Gastrocnemius medialis (tissue), 4 donors: ENCODE measurements around the gene NXNL1. TPM values are rescaled to one million over a fixed set of nuclear protein-coding genes. Genes with fewer than 3 reads are reported as not detected.

ENCODE experiments used
- ATAC-seq, 2 donors: fragments of 150-250 bp; one replicate each; pipeline ENCODE4 v1.9.1; 2016
- DNase-seq, 2 donors: peaks; one replicate each; pipeline ENCODE4 v3.0.0-alpha.2; 2019
- H3K27ac ChIP-seq, 4 donors: fragments of 200-600 bp; sonication (generic); 1 replicate in 1 of 4; 2 replicates in 3 of 4; pipeline ENCODE4 v1.5.1; 2016 to 2018; ENCODE audit warnings: mild to moderate bottlenecking in 2 of 4, moderate library complexity in 1 of 4
- H3K27me3 ChIP-seq, 3 donors: fragments of 200-600 bp; sonication (generic) in 2 of 3; 1 replicate in 1 of 3; 2 replicates in 2 of 3; pipeline versions ENCODE4 v1.5.1 to v1.6.0; 2016 to 2019; ENCODE audit warnings: mild to moderate bottlenecking in 1 of 3, moderate library complexity in 1 of 3
- H3K36me3 ChIP-seq, 2 donors: fragments of 200-600 bp; sonication (generic) in 1 of 2; one replicate each; pipeline ENCODE4 v1.5.1; 2017 to 2018
- H3K4me1 ChIP-seq, 2 donors: fragments of 200-600 bp; sonication (generic) in 1 of 2; one replicate each; pipeline ENCODE4 v1.5.1; 2016 to 2017; ENCODE audit warnings: mild to moderate bottlenecking in 2 of 2
- H3K4me3 ChIP-seq, 4 donors: fragments of 200-600 bp; sonication (generic) in 3 of 4; 1 replicate in 1 of 4; 2 replicates in 3 of 4; pipeline ENCODE4 v1.5.1; 2016 to 2019; ENCODE audit warnings: mild to moderate bottlenecking in 2 of 4
- H3K9me3 ChIP-seq, 3 donors: fragments of 200-600 bp; sonication (generic) in 2 of 3; 1 replicate in 1 of 3; 2 replicates in 2 of 3; pipeline ENCODE4 v1.5.1; 2016 to 2019
- CTCF ChIP-seq, 5 experiments: fragments of 450-650 bp in 3 of 5; fragments of 200-600 bp in 2 of 5; sonication (generic) in 2 of 5; IDR thresholded peaks in 4 of 5; conservative IDR thresholded peaks in 1 of 5; 1 replicate in 4 of 5; 2 replicates in 1 of 5; pipeline ENCODE4 v1.5.1; 2016 to 2019; ENCODE audit warnings: antibody characterized with exemption in 5 of 5, mild to moderate bottlenecking in 3 of 5, moderate library complexity in 3 of 5
- POLR2A ChIP-seq, 2 donors: fragments of 450-650 bp; IDR thresholded peaks; one replicate each; pipeline ENCODE4 v1.6.1; 2017; ENCODE audit warnings: antibody characterized with exemption in 2 of 2, mild to moderate bottlenecking in 2 of 2, moderate library complexity in 2 of 2
- in situ Hi-C, 4 donors: fragments of 200-750 bp; cut with MboI; loops; one replicate each; pipeline versions ENCODE4 v1.15.0 to v1.8.0; 2017; ENCODE audit warnings: low sequenced_read_pairs in 4 of 4
- intact Hi-C: fragments of 100-400 bp; cut with DNase I; formaldehyde crosslinking; loops from one replicate; pipeline ENCODE4 v1.15.1; 2023; ENCODE audit warnings: low total_unique reads
- total RNA-seq, 4 donors: library from RNA; depleted of rRNA; stranded (reverse); fragments of >200 nt; gene quantifications; one replicate each; pipeline versions ENCODE4 v1.1.0 to v1.2.3, GENCODE V29; 2016

The NXNL1 gene
- total RNA-seq, 4 donors from 2014 or later, result not detected

GRCh38 chr19:17483605-17484002, 22.9 kb upstream of the NXNL1 start:
- H3K27ac ChIP-seq, result no peak overlapping the region
- H3K27me3 ChIP-seq, result no peaks in the 10 kb centered on the region
- H3K9me3 ChIP-seq, result no peaks in the 10 kb centered on the region
- H3K4me3 ChIP-seq, result no peak overlapping the region
- TF ChIP-seq CTCF (IDR thresholded peaks at IDR 0.05 in 4 of 5, conservative IDR thresholded peaks at IDR 0.05 in 1 of 5), result no peak
- TF ChIP-seq POLR2A (IDR thresholded peaks at IDR 0.05), result no peak
- peaks cover 7 to 9% of the 10 kb centered on the region in 2 donors for H3K4me1 ChIP-seq
- no peak for DNase-seq
- ATAC-seq, result no peak
- intact Hi-C loops, result no loop called here
- in situ Hi-C loops, result no loop called here
- H3K36me3 ChIP-seq, result peaks cover 0 to 10% of the 10 kb centered on the region in 2 donors

- Histone ChIP-seq H3K4me1 (peaks cover 7 to 9% of the 10 kb centered on the region in 2 donors), H3K27me3 (no peaks in the 10 kb centered on the region), H3K36me3 (peaks cover 0 to 8% of the 10 kb centered on the region in 2 donors), H3K9me3 (no peaks in the 10 kb centered on the region), H3K27ac (no peak overlapping the region), H3K4me3 (no peak overlapping the region)
- in situ Hi-C loops, result no loop called here
- intact Hi-C loops, result no loop called here
- no peak for TF ChIP-seq POLR2A (IDR thresholded peaks at IDR 0.05)
- TF ChIP-seq CTCF (IDR thresholded peaks at IDR 0.05 in 4 of 5, conservative IDR thresholded peaks at IDR 0.05 in 1 of 5), result no peak
- DNase-seq, result no peak
- ATAC-seq, result no peak
Measured at GRCh38 chr19:17482877-17483604, 22.3 kb upstream of the NXNL1 start.

GRCh38 chr19:17481986-17482385, 21.3 kb upstream of the NXNL1 start:
- Histone ChIP-seq H3K4me3 (no peak overlapping the region), H3K27me3 (no peaks in the 10 kb centered on the region), H3K4me1 (peaks cover 7 to 9% of the 10 kb centered on the region in 2 donors), H3K36me3 (no peaks in the 10 kb centered on the region), H3K9me3 (no peaks in the 10 kb centered on the region), H3K27ac (peak overlapping the region in 1 of 4 donors; percentile 40)
- TF ChIP-seq CTCF (IDR thresholded peaks at IDR 0.05 in 4 of 5, conservative IDR thresholded peaks at IDR 0.05 in 1 of 5), result no peak
- TF ChIP-seq POLR2A (IDR thresholded peaks at IDR 0.05), result no peak
- intact Hi-C loops (no loop called here), in situ Hi-C loops (no loop called here)
- ATAC-seq (peak; percentile 38 to 51), DNase-seq (no peak)

GRCh38 chr19:17479325-17479791, 18.6 kb upstream of the NXNL1 start:
- in situ Hi-C loops, result no loop called here
- no peak for ATAC-seq

More at GRCh38 chr19:17479325-17479791, 18.6 kb upstream of the NXNL1 start:
- H3K27ac ChIP-seq, result peak overlapping the region in 2 of 4 donors; percentile 15 to 22
- H3K4me1 ChIP-seq, result peaks cover 19 to 29% of the 10 kb centered on the region in 2 donors
- no peaks in the 10 kb centered on the region for H3K27me3 ChIP-seq
- no peaks in the 10 kb centered on the region for H3K36me3 ChIP-seq
- no peak overlapping the region for H3K4me3 ChIP-seq
- H3K9me3 ChIP-seq, result no peaks in the 10 kb centered on the region
- intact Hi-C loops, result no loop called here
- TF ChIP-seq CTCF (IDR thresholded peaks at IDR 0.05 in 4 of 5, conservative IDR thresholded peaks at IDR 0.05 in 1 of 5) (no peak), POLR2A (IDR thresholded peaks at IDR 0.05) (no peak)
- DNase-seq, result no peak
